COLO668 (cell line): ENCODE data around the gene PPIC.
"Not testable (repeated sequence)": the region's sequence is repeated elsewhere in the genome, so short reads cannot be mapped to it uniquely, and the experiment has no call there.

ENCODE experiments used
- DNase-seq: peaks from one replicate; lab custom pipeline; 2025; ENCODE audit not compliant: unreplicated experiment; lab: John Stamatoyannopoulos, UW

PPIC gene

GRCh38 chr5:123012321-123012720 lies 24.2 kb downstream of the PPIC start:
- DNase-seq = no peak

DNA sequence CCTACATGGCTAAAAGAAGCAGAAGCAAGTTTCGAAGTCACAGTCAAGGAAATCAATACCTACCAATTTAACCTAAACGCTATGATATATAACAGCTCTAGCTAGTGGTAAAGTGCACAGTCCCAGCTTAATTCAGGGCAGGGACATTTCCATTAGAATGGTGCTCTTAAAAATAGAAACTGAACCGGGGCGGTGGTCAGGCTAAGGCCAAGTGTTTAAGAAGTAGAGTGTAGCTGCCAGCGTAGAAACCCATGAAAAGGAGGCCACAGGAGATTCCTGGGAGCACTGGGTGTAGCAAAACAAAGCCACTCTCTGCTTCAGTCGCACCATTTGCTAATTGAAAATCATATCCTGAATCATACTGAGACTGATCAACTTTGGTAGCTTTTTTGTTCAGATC lies 28.8 kb downstream of the PPIC start:
- DNase-seq = no peak

DNA sequence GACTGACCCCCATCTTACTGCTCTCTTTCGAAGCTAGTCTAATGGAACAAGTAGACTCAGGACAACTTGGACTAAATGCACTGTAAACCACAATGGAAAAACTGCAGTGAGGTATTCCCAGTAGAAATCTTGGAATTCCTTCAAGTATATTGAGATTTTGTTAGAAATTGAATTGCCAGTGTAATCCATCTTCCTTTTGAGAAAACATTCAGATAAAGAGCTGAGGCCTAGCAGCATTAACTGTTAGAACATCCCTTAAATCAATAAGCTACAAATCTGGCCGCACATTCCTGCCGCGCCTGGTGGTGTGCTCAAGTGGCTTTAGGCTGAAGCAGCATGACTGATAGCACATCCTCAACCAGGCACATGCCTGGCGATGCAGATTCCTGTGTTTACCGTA lies 29.3 kb downstream of the PPIC start:
- no peak for DNase-seq

DNA sequence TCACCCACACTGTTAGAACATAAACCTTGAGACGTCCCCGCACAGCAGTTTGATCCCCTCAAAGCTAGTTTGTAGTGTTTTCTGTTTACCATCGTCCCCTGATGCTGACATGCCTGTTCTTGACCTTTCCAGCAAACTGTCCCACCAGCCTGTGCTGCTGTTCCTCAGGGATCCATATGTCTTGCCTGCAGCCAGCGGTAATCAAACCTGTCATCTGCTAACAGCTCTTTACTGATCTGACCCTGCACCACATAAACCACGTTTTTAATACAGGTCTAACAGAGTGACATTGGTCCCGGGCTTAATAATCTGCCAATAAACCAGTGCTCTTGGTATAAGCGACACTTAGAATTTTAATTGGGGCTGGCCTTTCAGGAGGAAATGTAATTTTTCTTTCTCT lies 34.7 kb downstream of the PPIC start:
- DNase-seq = no peak

GRCh38 chr5:123000731-123001130 lies 35.8 kb downstream of the PPIC start:
- peak; percentile 29 for DNase-seq

- no peak for DNase-seq
These were observed 36.5 kb downstream of the PPIC start for GRCh38 chr5:122999947-123000563.

DNA sequence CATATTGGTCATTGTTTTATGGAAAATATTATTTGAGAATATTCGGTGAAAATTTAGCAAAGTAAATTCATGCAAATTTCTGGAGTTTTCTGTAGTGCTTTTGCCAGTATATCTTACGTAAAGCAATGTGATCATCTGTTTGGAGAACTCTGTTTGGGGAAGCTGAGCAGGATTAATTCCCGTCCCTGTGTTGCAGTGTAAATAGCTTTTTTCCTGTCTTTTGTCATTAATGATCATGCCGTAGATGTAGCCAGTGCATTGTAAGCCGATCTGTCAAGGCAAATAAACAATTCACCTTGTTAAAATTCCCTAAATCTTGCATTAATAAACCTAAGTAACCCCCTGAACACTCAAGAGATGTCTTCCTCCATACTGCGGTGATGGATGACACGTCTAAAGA lies 39.2 kb downstream of the PPIC start:
- no peak for DNase-seq

- DNase-seq = no peak
These were observed 40.4 kb downstream of the PPIC start for GRCh38 chr5:122996091-122996490.

DNA sequence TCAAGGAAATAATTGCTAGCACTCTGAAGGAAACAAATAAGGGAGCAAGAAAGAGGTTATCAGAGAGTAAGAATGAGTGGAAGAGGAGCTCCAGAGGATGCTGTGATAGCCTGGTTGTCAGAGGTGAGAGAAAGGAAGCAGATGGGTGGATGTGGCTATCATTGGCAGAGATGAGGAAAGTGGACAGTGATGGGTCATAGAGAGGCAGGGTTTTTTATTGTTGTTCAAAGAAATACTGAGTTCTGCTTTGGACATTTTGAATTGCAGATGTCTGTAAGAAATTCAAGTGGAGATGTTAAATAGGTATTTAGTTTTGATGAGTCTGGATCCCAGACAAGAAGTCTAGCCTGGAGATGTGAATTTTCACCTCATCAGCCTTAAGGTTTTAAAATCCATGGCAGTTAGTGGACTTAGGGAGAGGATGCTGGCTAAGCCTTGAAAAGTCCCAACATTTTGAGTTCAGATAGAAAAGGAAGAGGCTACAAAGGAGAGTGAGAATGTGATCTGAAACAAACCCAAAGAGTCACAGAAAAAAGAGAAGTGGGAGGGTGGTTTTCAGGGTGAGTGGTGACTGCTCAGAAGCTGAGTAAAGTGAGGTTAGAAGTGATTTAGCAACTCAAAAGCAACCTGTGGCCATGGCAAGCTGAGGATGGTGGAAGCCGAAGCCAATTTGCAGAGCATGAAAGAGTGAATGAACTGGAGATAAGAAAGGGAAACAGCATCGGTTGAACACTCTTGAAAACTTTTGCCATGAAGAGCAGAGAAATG lies 50.4 kb downstream of the PPIC start:
- no peak for DNase-seq

DNA sequence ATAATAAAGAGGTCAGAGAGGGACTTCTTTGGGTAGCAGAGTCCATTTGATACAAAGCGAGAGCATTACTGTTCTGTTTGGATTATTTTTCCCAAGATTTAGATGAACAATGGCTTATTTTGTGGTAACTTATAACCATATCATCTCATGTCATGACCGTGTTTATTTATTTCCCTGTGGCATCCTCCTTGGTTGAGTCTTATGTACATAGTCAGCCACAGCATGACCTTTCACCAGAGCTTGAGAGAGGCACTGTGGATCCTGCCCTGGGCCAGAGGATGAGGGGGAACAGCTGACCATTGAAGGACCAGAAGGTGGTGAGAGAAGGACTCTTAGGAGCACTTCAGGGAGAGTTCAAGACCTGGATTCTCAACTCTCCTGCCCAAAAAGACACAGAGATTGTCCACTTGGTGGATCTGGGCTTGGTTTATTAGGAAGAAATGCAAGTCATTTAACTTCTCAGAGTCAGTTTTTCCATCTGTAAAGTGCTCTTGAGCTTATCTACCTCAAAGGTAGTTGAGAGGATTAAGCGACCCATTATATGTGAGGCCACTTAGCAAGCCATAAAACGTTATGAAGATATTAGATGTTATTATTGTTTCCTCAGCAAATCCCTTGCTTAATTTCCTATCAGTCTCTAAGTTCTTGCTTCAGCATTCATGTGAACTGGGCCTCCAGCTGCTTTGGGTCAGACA lies 51.4 kb downstream of the PPIC start:
- DNase-seq = no peak

- DNase-seq = no peak
These were observed 52.1 kb downstream of the PPIC start for GRCh38 chr5:122984425-122984824.

- no peak for DNase-seq
These were observed 54.1 kb downstream of the PPIC start for GRCh38 chr5:122982376-122982775.

DNA sequence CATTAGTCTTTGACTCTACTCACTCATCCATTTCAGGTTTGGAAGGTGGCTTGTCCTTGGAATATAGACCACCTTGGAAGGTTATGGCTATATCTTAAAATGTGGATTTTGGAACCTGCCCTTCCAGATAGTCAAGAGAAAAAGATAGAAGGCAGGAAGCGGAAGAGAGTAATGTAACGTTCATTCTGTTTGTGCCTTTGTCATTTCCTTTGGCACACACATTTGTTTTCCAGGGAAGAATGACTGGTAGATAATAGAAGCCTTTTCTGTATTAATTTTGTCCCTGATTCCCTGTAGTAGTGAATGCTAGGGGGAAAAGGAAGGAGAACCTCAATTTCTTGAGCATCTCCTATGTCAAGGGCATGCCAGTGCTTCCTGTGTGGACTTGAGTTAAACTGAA lies 54.7 kb downstream of the PPIC start:
- DNase-seq = no peak

GRCh38 chr5:122978644-122979297 lies 57.8 kb downstream of the PPIC start:
- no peak for DNase-seq

DNA sequence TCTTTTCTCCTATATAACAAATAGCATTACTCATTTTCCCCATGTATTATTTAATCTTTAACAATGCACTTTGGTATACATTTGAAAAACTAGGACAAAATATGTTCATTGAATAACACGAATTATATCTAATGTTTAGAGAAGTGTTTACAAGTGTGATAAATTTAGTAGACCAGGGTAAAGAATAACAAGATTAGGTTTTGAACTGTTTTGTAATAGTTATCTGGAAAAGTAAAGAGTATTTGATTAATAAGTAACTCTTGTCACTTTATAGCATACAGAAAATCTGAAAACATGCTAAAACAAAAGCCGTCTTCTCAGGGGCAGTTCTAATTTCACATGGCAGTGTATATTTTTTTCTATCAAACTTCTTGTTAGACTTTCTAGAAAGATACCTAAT lies 58.5 kb downstream of the PPIC start:
- no peak for DNase-seq

GRCh38 chr5:122977319-122977718 lies 59.2 kb downstream of the PPIC start:
- no peak for DNase-seq

GRCh38 chr5:122974251-122974650 lies 62.3 kb downstream of the PPIC start:
- not testable (repeated sequence) for DNase-seq

GRCh38 chr5:122973759-122974158 lies 62.8 kb downstream of the PPIC start:
- not testable (repeated sequence) for DNase-seq
